Heart right ventricle (tissue), 16 donors: ENCODE results near the gene MYF6. TPM values are rescaled to one million over a fixed set of nuclear protein-coding genes. Genes with fewer than 3 reads are reported as not detected.
A peak's percentile ranks its signal among the peaks of the same experiment; 100 is the strongest.

Experiments used
- ATAC-seq, 8 donors: fragments of 200-7000 bp; cut with Tn5 transposase; one replicate each; pipeline ENCODE4 v1.9.1; 2020; ENCODE audit warnings: mild to moderate bottlenecking in 8 of 8, moderate library complexity in 8 of 8, moderate number of reproducible peaks in 1 of 8
- DNase-seq, 2 donors: peaks; one replicate each; pipeline ENCODE4 v3.0.0-alpha.2; 2020
- H3K27ac ChIP-seq, 10 donors: fragments of 200-600 bp; sonication (generic) in 2 of 10; one replicate each; pipeline versions ENCODE4 v1.5.0 to v1.8.0; 2020 to 2022; ENCODE audit warnings: mild to moderate bottlenecking in 3 of 10
- H3K27me3 ChIP-seq, 7 donors: fragments of 200-600 bp; one replicate each; pipeline ENCODE4 v1.8.0; 2021 to 2022; ENCODE audit warnings: mild to moderate bottlenecking in 2 of 7
- H3K36me3 ChIP-seq, 9 donors: fragments of 200-600 bp; sonication (generic) in 1 of 9; one replicate each; pipeline versions ENCODE4 v1.5.0 to v1.8.0; 2020 to 2022; ENCODE audit warnings: mild to moderate bottlenecking in 2 of 9
- H3K4me1 ChIP-seq, 9 donors: fragments of 200-600 bp; sonication (generic) in 1 of 9; one replicate each; pipeline versions ENCODE4 v1.5.0 to v1.8.0; 2020 to 2022; ENCODE audit warnings: mild to moderate bottlenecking in 4 of 9
- H3K4me3 ChIP-seq, 10 donors: fragments of 200-600 bp; sonication (generic) in 2 of 10; one replicate each; pipeline versions ENCODE4 v1.5.0 to v1.8.0; 2020 to 2022; ENCODE audit warnings: mild to moderate bottlenecking in 7 of 10, moderate library complexity in 2 of 10
- H3K9me3 ChIP-seq, 11 donors: fragments of 200-600 bp in 10 of 11; sonication (generic) in 2 of 11; one replicate each; pipeline versions ENCODE4 v1.5.0 to v1.8.0; 2013 to 2022; ENCODE audit warnings: mild to moderate bottlenecking in 2 of 11, control low read depth in 1 of 11, moderate library complexity in 1 of 11
- CTCF ChIP-seq, 9 donors: fragments of 200-600 bp; sonication (generic) in 2 of 9; IDR thresholded peaks; one replicate each; pipeline versions ENCODE4 v1.5.0 to v1.8.0; 2021 to 2022; ENCODE audit warnings: antibody characterized with exemption in 9 of 9, mild to moderate bottlenecking in 5 of 9, moderate library complexity in 1 of 9
- WGBS, 2 donors: extraction: QIAGEN DNeasy Blood & Tissue Kit; methylation state at CpG; one replicate each; pipeline ENCODE4 v1.1.7; 2013; ENCODE audit warnings: inconsistent platforms in 1 of 2; 5-methylcytosine and 5-hydroxymethylcytosine counted together
- intact Hi-C, 10 donors: fragments of 100-400 bp; cut with DNase I; formaldehyde crosslinking; loops; one replicate each; pipeline versions ENCODE4 v1.11.1 to v1.14.2; 2022
- polyA plus RNA-seq, 2 donors: library from polyadenylated mRNA; stranded (reverse); fragments of 200-250 nt; gene quantifications; one replicate each; pipeline ENCODE4 v1.2.3, GENCODE V29; 2013
- total RNA-seq, 10 donors: library from RNA; stranded (reverse); fragmentation: NEBNext Ultra II Directional in 3 of 10; extraction: Animal tissue kit (Norgen Biotek cat#: 25700) in 3 of 10; gene quantifications; one replicate each; pipeline versions ENCODE4 v1.2.1 to v1.2.4, GENCODE V29; 2021 to 2023
- donor health status: Arrhythmogenic right ventricular cardiomyopathy.
- donor health status: ischemic (EF 13 %, LVEDD 7.1; RV severe dilation, severe dysfunction).
- donor health status: healthy with polysubstance abuse.
- donor health status: DM: no; HTN: yes; CAD: no.
- donor health status: DM: no; HTN: no; CAD: no.
- donor health status: ischemic (EF 25% LVEDD 6.9; RV normal size, moderate dysfunction).
- donor health status: ischemic (EF 25% LVEDD 5.7; RV mildly dilated, moderate dysfunction).
- donor health status: healthy.
- donor health status: DM: yes; HTN: yes; CAD: no.
- donor health status: Ischemic cardiomyopathy.
- donor health status: ischemic (EF 35%, LVEDD 5.7; RV mildly dilated, moderate dysfunction).
- donor health status: nonischemic (EF 11% LVEDD 7.7; RV severe dilation, severe dysfunction).
- donor health status: DM: yes; HTN: yes; CAD: no.
- donor health status: PGD.
- donor health status: ischemic (EF 29% LVEDD 5.4; RV normal size, mild dysfunction).
- donor health status: nonischemic (EF 23%, LVEDD 6.1; RV moderate dilation, normal function).

The MYF6 gene
- total and polyA plus RNA-seq, 12 donors, result 0.04 to 0.45 (median 0.23) TPM; not detected in 9

GRCh38 chr12:80707830-80708258 lies 410 bp downstream of the MYF6 start:
- no peaks in the 10 kb centered on the region for H3K9me3 ChIP-seq
- TF ChIP-seq CTCF (IDR thresholded peaks at IDR 0.05), result no peak
- ATAC-seq (no peak), DNase-seq (no peak)
- WGBS, 2 donors, result 46 to 53% methylated on average over 21 of the region's 21 CpGs
- peaks cover 0 to 11% (median 0%) of the 10 kb centered on the region in 9 donors for H3K4me1 ChIP-seq
- H3K27me3 ChIP-seq, result peaks cover 0 to 37% (median 21%) of the 10 kb centered on the region in 7 donors
- peak overlapping the region in 1 of 10 donors; percentile 27 for H3K4me3 ChIP-seq
- no peaks in the 10 kb centered on the region for H3K36me3 ChIP-seq
- H3K27ac ChIP-seq, result no peak overlapping the region
- intact Hi-C loops, result no loop called here

DNA sequence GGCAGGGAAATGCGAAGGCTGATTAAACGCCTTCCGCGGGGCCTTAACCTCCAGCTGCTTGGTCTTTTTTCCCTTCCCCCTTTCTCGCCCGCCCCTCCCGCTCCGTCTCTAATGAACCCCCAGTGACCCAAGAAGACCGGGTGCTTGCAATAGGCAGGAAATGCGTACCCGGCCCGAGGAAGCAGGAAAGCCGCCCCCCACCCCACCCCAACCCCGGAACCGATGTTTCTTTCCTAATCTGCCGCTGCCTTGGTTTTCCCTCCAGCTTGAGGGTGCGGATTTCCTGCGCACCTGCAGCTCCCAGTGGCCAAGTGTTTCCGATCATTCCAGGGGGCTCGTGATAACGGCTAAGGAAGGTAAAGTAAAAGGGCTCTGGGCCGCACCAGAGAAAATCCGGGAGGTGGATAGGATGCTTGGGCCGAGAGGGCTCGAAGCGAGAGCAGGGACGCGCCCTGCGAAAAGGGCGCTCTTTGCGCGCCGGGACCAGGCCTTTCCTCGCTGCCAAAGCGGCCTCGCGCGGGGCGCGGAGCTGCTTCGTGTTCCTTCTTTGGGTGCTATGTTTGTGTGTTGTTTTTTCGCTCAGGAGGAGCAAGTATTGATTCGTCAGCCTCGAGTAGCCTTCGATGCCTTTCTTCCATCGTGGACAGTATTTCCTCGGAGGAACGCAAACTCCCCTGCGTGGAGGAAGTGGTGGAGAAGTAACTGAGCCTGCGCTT lies 983 bp downstream of the MYF6 start:
- H3K27ac ChIP-seq, result no peak overlapping the region
- intact Hi-C loops, result no loop called here
- WGBS, 2 donors, result 9% methylated on average over 50 of the region's 50 CpGs
- no peak for ATAC-seq
- no peaks in the 10 kb centered on the region for H3K36me3 ChIP-seq
- peak overlapping the region in 7 of 10 donors; percentile 9 to 27 (median 15) for H3K4me3 ChIP-seq
- peaks cover 0 to 42% (median 21%) of the 10 kb centered on the region in 7 donors for H3K27me3 ChIP-seq
- DNase-seq, result no peak
- H3K4me1 ChIP-seq, result peaks cover 0 to 9% (median 0%) of the 10 kb centered on the region in 9 donors
- H3K9me3 ChIP-seq, result no peaks in the 10 kb centered on the region
- no peak for TF ChIP-seq CTCF (IDR thresholded peaks at IDR 0.05)

GRCh38 chr12:80708975-80709328 lies 1.5 kb downstream of the MYF6 start:
- 53 to 61% methylated on average over 10 of the region's 10 CpGs for WGBS, 2 donors
- DNase-seq (no peak), ATAC-seq (no peak)
- H3K4me3 ChIP-seq, result peak overlapping the region in 3 of 10 donors; percentile 9 to 27 (median 22)
- intact Hi-C loops, result no loop called here
- no peak for TF ChIP-seq CTCF (IDR thresholded peaks at IDR 0.05)
- no peak overlapping the region for H3K27ac ChIP-seq
- H3K36me3 ChIP-seq, result no peaks in the 10 kb centered on the region
- no peaks in the 10 kb centered on the region for H3K9me3 ChIP-seq
- peaks cover 0 to 48% (median 23%) of the 10 kb centered on the region in 7 donors for H3K27me3 ChIP-seq
- peaks cover 0 to 6% (median 0%) of the 10 kb centered on the region in 9 donors for H3K4me1 ChIP-seq

- Histone ChIP-seq H3K4me3 (no peak overlapping the region), H3K4me1 (peaks cover 0 to 10% (median 0%) of the 10 kb centered on the region in 9 donors), H3K27ac (no peak overlapping the region), H3K36me3 (no peaks in the 10 kb centered on the region), H3K9me3 (no peaks in the 10 kb centered on the region), H3K27me3 (peaks cover 0 to 59% (median 32%) of the 10 kb centered on the region in 7 donors)
- WGBS, 2 donors, result 71 to 78% methylated on average over 20 of the region's 20 CpGs
- ATAC-seq (no peak), DNase-seq (no peak)
- TF ChIP-seq CTCF (IDR thresholded peaks at IDR 0.05), result peak in 4 of 9 donors; percentile 8 to 20 (median 14)
- intact Hi-C loops, result no loop called here
These were observed 2.6 kb downstream of the MYF6 start for GRCh38 chr12:80709811-80710726.
